RCC 7860 (cell line): Measurements from ENCODE around the gene PCBD1.

Source experiments
- DNase-seq: peaks from one replicate; pipeline ENCODE4 v3.0.0-alpha.2; 2015; ENCODE audit warnings: low spot score
- FAIRE-seq: peaks from 2 replicates; lab custom pipeline; 2012; peaks lifted over from hg19 to GRCh38; lab: Jason Lieb, UNC

The PCBD1 gene

DNA sequence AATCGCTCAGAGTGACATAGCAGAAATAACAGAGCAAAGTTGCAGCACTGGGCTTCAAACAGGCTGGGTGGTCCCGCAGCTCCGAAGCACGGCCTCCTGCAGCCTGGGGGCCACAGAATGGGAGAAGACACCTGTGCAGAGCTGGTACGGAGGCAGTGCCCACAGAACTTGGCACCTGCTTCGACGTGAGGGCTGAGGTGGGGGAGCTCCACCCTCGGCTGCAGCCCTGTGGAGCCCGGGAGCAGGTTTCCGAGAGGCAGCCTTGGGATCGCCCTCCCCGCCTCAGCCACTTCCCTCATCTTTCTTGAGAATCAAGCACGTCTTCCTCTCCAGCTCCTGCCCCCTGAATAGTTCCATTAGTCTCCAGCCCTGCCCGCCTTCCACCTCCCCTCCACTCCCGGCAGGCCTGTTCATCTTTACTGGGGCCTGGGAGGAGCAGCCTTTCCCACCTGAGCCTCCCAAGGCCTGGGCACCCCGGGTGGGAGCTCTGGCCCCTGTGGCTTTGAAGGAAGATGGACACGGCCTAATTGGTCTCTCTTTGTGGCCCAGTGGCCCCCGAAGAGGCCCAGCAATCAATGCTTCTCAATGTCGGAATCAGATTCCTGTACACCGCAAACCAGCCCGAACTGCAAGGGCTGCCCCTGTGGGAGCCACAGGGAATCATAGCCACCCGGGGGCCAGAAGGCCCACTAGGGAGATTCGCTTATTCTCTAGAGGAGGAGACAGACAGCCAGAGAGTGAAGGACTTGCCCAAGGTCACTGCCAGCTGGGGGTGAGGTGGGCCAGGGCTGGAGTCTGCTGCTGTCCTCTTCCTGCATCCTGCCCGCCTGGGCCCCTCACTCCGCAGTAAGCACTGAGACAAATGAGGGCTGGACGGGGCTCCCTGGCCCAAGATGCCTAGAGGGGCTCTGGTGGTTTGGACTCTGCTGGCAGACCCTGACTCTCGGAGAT lies 17.0 kb upstream of the PCBD1 start:
- DNase-seq: no peak
- no peak for FAIRE-seq

DNA sequence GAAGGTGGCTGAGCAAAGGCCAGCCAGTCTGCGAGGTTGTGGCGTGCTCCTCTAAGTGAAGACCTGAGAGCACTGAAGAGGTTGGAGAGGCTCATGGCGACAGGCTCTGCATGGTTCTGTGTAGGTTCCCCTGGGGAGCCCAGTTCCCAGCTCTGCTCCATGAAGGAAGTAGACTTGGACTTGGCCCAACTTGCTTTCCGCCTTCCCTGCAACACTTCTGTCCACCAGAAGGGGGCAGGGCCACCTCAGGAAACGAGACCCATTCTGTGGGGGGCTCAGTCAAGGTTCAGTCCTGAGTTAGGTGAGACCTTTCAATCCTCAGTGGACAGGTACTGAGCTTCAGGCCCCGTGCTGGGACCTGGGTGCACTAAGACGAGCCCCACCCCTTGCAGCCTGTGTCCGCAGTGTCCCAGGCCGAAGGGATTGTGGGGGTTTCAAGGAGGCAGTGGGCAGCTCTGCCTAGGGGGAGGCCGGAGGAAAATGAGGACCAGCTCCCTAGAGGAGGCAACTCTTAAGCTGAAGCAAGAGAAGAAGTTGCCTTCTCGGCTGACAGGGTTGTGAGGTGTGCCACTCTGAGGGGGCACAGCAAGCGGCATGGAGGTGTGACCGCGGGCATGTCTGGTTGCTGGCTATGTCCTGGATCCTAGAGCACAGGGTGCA lies 15.0 kb upstream of the PCBD1 start:
- DNase-seq (peak; percentile 9), FAIRE-seq (no peak)

DNA sequence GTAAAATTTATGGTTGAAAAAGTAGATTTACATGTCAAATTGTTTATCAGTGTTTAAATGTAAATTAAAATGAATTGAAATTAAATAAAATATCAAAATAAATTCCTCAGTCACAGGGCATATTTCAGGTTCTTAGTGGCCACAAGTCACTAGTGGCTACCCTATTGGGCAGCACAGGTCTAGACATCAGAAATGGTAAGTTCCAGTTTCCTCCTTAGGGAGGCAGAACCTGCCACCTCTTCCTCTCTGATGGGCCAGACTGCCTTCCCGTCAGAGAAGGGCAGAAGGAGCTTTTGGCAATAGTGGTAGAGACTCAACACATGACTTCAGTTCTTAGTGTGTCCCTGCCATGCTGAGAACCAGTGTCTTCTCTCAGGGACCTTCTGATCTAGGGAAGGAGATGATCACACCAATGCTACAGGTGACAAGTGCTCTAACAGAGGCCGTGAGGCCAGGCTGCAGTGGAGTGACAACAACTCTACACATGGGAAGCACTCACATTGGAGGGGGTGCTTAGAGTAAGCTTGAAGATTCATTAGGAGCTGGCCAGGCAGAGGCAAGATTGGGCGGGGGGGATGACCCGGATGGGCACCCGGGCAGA lies 14.4 kb upstream of the PCBD1 start:
- no peak for FAIRE-seq
- DNase-seq: no peak

GRCh38 chr10:70901276-70901878 lies 13.0 kb upstream of the PCBD1 start:
- no peak for FAIRE-seq
- no peak for DNase-seq

- FAIRE-seq (no peak), DNase-seq (no peak)
These were observed 10.7 kb upstream of the PCBD1 start for GRCh38 chr10:70899096-70899495.

DNA sequence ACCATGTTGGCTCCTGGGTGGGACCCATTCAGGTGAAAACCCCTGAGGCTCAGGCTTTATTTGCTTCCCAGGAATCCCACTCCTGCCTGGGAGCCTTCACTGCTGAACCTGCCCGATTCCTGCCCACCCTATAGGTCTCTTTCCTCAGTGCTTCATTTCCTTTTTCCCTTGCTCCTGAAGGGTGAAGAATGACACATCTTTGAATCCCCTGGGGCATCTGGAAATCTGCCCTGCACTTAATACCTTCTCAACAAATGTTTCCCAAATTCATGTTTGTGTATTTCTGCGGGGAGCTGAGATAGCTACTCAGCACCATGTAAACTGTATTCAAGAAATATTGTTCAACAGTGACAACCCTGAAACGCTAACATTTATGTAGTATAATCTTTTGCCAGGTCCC lies 10.3 kb upstream of the PCBD1 start:
- no peak for DNase-seq
- no peak for FAIRE-seq

DNA sequence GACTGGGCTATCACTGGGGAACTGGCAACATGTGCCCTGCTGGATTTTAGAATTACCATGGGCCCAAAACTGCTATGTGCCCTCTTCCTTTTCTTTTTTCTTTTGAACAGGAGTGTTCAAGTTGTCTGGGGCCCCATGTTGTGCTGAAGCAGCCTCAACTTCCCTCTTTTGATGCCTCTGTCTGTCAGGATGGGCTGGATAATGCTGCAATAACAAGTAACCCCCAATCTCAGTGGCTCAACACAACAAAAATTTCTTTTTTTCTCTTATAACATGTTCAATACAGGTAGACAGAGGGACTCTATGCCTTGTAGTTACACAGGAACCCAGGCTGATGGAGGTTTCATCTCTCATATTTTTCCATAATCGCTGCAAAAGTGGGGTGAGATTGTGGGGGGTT lies 8.2 kb upstream of the PCBD1 start:
- no peak for FAIRE-seq
- DNase-seq: no peak

- FAIRE-seq (no peak), DNase-seq (no peak)
These were observed 6.1 kb upstream of the PCBD1 start for GRCh38 chr10:70894416-70894815.

GRCh38 chr10:70893227-70894006 lies 5.1 kb upstream of the PCBD1 start:
- no peak for FAIRE-seq

DNA sequence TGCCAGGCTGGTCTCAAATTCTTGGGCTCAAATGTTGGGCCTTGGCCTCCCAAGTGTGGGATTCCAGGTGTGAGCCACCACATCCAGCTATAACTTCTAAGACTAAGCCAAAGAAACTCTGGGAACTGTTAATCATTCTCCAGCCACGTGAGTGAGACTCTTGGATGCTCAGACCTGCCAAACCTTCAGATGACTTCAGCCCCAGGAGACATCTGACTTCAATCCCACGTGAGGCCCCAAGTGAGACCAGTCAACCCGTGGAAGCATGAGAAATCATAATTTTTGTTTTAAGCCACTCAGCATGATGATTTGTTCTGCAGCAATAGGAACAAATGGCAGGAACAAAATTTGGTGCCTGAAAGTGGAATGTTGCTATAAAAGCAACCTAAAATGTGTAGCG lies 4.3 kb upstream of the PCBD1 start:
- FAIRE-seq (no peak), DNase-seq (no peak)

More at GRCh38 chr10:70893227-70894006, 5.1 kb upstream of the PCBD1 start:
- DNase-seq: no peak

DNA sequence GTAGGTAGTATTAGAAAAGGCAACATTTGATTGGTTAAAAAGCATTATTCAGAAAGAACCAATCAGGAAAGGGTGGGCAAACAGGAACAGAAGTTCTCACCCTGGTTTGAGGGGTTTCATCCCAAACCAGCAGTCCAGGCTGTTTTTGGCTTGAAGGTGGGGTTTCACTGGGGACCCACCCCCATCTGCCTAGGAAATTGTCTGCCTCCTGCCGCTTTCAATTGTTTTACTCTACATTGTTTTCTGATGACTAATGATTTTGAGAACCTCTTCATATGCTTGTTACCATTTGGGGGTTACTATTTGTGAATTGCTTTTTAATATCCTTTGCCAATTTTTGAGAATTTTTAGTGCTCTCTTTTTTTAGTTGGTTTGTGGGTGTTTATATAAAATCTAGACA lies 3.3 kb upstream of the PCBD1 start:
- FAIRE-seq (no peak), DNase-seq (no peak)

DNA sequence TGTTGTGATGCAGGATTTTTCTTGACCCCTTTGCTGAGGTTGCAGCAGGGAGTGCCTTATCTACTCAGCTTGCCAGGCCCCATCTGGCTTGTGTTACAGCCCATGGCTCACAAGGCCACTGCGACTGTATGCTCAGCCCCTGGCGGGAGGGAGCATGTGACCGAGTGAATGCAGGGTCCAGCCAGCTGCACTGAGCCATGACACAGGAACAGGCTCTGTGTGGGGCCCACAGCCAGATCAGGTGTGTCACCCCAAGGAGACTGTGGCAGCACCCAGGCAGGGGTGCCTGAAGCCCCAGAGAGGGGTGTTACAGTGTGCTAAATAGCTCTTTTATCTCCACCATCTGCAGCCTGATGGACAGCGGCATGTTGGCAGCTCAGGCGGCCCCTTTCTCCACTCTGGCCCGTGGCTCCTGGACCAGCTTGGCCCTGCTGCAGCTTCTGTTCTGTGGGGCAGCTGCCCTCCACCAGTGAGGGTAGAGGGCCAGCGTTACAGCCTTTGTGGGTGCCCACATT lies 2.6 kb upstream of the PCBD1 start:
- no peak for DNase-seq
- FAIRE-seq: no peak

DNA sequence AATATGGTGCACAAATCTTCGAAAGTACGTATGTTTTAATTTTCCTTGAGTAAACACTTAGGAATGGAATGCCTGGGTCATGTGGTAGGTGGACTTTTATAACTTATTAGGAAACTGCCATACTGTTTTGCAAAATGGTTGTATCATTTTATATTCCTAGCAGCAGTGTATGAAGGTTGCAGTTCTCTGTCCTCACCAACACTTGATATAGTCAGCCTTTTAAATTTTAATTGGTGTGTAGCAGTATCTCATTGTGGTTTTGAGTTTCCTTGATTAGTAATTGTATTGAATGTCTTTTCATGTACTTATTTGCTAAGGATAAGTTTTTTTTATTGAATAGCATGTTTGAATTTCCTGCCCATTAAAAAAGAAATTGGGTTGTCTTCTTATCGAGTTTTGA lies 926 bp upstream of the PCBD1 start:
- DNase-seq (no peak), FAIRE-seq (no peak)

GRCh38 chr10:70886921-70887665 lies 1.3 kb downstream of the PCBD1 start:
- DNase-seq: no peak
- no peak for FAIRE-seq

DNA sequence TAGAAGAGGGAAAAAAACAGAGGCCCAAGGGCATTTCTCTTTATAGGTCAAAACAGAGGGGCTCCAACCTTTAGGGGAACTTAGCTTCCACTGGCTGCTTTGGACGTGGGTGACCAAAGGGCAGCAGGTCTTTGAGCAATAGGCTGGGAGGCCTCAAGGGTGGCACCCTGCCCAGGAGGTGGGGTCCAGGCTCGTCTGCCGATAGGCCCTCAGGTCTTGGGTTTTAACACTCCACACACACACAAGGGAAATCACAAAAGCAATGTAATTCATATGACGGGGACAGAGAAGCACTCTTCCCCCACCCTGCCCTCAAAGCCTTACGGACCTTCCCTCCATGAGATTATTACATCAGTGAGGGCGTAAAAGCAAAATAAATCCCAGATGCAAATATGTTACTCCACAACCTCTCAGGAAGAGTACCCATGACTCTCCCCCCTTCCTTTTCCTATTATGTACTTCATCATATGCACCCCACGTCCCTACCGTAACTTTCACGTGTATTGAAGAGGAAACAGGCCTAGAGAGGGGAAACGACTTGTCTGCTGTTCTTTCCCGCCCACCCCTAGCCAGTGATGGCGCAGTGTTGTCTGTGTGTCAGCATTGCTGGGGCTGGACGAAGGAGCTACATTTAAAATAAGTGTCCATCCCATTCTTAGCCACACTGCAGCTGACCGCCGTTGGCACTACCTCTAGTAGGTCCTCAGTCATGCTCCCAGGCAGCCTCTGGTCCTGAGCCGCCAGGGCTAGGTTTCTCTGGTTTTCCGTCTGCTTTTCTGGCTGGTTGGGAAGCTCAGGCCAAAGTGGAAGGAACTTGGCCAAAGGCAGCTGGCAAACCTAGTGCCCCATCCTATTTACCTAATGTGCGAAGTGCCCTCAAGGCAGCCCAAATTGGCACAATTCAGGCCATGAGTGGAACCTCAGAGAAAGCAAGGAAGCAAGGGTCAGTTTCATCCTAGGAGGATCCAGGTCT lies 2.1 kb downstream of the PCBD1 start:
- FAIRE-seq: no peak
- DNase-seq: no peak

DNA sequence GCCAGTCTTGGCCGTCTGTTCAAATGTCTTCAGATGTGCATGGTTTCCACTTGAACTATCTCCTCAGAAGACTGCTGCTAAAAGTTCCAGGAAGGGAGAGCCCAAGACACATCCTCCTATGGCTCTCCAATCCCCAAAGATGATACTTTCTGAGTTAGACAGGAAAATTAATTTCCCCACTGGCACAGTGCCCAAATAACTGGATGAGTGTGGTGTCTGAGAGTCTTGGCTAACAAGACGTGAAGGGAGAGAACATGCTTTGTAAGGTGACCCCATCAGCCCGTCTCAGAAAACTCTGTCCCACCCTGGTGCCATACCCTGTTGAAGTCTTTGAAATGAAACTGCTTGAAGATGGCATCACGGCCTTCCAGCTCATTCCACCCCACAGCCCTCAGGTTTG lies 2.9 kb downstream of the PCBD1 start:
- DNase-seq: no peak

DNA sequence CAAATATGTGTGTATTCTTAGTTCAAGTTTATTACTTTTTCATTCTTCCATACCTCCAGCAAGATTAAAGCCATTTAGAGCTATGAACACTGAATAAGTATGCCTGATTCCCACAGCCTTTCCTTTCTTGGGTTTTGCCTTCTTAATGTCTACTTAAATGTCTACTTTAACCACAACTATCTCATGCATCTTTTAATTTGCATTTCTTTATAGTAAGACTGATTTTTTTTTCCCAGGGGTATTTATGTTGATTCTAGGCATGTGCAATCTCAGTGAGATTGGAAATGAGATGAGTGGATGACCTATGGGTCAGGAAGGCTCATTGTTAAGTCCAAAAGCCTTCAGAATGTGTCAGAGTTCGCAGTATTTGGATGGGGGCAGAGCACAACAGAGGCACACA lies 3.6 kb downstream of the PCBD1 start:
- FAIRE-seq (no peak), DNase-seq (no peak)

More for the DNA sequence above, 2.9 kb downstream of the PCBD1 start:
- FAIRE-seq: no peak

GRCh38 chr10:70880077-70880534 lies 8.3 kb downstream of the PCBD1 start:
- FAIRE-seq: peak; percentile 70

More at GRCh38 chr10:70880077-70880534, 8.3 kb downstream of the PCBD1 start:
- DNase-seq: peak; percentile 59
